Tongue (tissue), 2 donors: ENCODE measurements around the gene STX8. TPM values are rescaled to one million over a fixed set of nuclear protein-coding genes. Genes with fewer than 3 reads are reported as not detected.
"Not testable (repeated sequence)": the region's sequence is repeated elsewhere in the genome, so short reads cannot be mapped to it uniquely, and the experiment has no call there.

ENCODE experiments used
- DNase-seq: peaks from one replicate; pipeline ENCODE4 v3.0.0-alpha.2; 2015
- total RNA-seq: library from RNA; depleted of rRNA; stranded (reverse); fragments of >200 nt; gene quantifications from one replicate; pipeline ENCODE4 v1.2.3, GENCODE V29; 2014

The STX8 gene
- total RNA-seq, 1 donor from 2014 or later = 75.2 TPM

DNA sequence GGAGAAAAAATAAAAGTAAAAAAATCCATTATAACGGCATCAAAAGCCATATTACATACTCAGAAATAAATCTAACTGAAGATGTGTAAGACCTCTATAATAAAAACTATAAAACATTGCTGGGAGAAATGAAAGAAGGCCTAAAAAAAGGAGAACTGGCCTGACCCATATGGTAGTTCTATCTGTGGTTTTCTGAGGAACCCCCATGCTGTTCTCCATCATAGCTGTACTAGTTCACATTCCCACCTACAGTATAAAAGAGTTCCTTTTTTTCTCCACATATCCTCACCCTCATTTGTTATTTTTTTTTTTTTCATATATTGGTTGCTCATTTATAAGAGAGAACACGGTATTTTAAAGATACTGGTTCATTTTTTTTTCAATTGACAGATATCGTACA, 191.8 kb downstream of the STX8 start:
- no peak for DNase-seq

DNA sequence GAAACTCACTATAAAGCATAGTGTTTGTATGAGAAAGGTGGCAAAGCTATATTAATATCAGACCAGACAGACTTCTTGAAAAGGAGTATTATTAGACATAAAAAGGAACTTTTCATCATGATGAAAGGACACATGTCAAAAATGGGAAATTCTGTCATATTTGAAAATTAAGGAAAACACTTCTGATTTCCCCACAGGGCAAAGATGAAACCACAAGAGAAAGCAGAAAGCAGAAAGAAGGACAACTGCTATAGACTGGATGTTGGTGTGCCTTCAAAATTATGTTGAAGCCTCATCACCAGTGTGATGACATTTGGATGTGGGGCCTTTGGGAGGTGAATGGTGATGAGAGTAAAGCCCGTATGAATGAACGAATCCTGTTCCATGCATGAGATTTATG, 193.0 kb downstream of the STX8 start:
- no peak for DNase-seq

DNA sequence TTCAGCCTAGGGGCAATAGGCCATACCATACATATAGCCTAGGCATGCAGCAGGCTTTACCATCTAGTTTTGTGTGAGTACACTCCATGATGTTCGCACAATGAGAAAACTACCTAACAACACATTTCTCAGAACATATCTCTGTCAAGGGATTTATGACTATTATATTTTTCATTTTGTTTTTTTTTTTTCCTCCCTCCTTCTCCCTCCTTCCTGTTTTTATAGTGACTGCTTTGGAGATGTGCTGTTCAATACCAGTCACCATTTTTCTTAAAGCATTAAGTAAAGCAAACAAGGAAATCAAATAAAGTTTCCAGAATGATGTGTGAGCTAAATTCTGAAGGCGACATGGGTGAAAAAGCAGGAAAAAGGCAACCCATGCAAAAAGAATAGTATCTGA, 194.6 kb downstream of the STX8 start:
- no peak for DNase-seq

DNA sequence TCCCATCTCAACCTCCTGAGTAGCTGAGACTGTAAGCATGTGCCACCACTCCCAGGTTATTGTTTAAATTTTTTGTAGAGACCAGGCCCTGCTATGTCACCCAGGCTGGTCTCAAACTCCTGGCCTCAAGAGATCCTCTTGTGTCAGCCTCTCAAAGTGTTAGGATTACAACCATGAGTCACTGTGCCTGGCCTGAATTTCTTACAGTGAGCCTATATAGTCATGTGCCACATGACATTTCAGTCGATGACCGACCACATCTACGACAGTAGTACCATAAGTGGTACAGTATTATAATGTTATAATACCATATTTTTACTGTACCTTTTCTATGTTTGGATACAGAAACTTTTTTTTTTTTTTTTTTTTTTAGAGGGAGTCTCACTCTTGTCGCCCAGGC, 195.3 kb downstream of the STX8 start:
- DNase-seq = no peak

DNA sequence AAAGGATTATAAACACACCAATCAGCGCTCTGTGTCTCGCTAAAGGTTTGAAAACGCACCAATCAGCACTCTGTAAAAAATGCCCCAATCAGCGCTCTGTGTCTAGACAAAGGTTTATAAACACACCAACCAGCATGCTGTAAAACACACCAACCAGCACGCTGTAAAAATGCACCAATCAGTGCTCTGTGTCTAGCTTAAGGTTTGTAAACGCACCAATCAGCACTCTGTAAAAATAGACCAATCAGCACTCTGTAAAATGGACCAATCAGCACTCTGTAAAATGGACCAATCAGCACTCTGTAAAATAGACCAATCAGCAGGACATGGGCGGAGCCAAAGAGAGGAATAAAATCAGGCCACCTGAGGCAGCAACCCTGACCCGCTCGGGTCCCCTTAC, 199.4 kb downstream of the STX8 start:
- not testable (repeated sequence) for DNase-seq

DNA sequence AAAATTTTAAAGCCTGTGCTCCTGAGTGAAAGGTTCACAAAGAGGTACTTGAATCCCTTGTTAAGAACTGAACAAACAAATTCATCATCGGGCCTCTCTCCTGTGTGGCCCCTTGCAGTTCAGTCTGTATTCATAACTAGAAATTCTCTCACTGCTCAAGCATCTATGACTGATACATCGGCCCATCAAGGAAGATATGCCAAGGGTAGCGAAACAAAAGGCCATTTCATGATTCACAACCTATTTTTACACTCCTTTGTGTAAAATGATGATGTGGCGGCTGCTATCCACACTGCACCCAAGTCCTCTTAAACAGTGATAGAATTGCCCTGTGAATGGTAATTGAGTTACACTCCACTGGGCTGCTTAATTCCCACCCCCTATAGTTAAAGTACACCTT, 204.6 kb downstream of the STX8 start:
- DNase-seq = peak; percentile 48

DNA sequence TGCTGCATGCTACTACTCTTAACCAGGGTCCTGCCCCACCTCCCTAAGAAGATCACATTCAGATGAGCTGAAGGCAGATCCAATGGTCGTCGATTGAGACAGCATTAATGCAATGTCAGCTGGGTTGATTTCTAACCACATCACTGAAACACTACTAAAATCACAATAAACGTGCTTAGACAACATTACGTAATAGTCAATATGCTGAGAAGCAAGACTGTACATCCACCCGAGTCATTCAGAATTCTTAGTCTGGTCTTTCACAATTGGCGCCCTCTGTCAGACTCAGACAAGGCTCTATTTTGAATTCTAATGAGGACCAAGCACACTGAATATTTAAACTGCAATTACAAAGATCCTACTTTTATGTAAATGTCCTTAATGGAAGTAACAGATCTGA, 205.2 kb downstream of the STX8 start:
- DNase-seq = peak; percentile 28

DNA sequence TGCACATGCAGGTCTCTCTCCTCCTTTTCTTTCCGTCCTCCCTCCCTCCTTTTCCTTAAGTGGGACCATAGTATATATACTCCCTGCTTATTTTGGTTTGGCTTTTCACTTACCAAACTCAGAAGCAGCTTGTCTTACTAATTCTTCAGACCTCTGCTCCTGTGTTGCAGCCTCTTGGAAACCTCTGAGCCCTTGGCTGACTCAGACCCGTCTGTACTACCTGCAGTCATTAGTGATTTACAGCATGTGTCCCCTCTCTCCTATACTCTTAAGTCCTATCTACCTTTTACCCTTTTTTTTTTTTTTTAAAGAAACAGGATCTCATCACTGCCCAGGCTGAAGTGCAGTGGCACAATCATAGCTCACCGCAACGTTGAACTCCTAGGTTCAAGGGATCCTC, 207.0 kb downstream of the STX8 start:
- no peak for DNase-seq

DNA sequence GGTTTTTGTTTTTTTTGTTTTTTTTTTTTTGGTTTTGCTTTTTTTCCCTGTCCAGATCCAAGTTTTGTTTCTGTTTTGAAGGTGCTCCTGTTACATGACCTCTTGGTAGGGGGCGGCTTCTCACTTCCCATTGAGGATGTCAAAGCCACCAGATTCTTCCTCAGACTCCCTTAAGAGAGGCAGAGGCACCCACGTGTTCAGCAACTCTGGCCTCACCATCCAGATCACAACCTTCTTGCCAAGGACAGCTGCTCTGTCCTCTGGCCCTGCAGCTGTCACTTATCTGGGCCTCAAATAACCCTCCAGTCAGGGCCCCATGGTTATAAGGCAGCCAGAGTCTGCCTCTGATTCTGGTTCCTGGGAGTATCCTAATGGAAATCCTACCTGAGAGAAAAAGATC, 208.5 kb downstream of the STX8 start:
- DNase-seq = peak; percentile 66

DNA sequence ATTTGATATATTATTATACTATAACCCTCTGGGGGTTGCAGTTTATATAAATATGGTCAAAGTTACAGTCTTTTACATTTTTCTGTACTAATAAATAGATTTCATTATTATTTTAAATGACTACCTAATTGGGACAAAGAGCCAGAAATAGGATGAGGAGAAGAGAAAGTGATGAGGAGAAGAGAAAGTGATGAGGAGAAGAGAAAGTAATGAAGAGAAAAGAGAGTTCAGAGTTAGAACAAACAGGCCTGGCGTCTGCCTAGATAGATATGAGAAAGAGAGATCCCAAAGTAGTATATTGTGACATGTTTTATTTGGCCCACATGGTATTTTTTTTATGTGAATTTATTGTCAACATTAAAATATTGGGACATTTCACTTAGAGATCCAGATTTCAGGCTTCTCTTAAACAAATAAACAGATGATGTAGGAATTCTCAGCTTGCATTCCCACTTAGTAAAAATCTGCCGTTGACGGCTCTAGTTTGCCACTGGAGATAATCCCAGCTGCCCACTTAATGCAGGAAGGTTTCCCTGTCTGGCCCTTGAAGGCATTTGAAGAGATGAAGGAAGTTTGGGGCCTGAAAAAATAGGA, 210.7 kb downstream of the STX8 start:
- no peak for DNase-seq

DNA sequence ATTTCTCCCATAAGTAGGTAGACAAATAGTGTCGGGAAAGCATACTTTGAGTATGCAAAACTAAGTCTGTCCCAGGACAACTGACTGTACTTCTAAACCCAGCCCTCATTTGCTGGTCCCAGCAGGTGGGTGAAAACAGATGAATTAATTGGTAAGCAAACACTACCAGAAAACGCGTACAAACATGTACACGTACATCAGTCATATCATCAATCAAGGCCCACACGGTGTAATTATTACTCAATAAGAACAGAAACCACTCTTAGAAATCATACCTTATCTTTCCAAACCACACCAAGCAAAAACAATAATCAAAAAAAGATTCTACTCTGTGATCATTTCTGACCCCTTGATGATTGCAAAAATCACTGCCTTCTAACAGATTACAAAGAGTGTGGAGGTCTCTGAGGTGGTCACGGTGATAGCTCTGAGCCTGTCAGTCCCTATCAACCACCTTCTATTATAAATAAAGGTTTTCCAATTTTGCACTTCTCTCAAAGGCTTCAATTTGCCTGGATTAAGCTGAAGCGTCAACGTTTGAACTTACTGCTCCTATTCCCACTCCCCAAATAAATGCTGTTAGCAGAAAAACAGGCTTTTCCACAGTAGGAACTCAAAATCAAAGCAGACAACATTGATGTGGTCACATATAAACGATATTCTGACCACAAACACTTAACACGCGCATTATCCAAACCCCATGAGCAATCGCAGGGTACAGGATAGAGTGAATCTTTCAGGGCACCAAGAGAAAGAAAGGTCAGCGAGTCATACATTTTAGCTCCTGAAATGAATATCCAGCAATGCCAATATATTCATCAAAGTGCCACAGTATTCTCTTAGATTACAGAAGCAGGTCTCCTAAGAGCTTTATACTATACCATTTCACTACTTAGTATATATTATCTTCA, 211.9 kb downstream of the STX8 start:
- DNase-seq = no peak

DNA sequence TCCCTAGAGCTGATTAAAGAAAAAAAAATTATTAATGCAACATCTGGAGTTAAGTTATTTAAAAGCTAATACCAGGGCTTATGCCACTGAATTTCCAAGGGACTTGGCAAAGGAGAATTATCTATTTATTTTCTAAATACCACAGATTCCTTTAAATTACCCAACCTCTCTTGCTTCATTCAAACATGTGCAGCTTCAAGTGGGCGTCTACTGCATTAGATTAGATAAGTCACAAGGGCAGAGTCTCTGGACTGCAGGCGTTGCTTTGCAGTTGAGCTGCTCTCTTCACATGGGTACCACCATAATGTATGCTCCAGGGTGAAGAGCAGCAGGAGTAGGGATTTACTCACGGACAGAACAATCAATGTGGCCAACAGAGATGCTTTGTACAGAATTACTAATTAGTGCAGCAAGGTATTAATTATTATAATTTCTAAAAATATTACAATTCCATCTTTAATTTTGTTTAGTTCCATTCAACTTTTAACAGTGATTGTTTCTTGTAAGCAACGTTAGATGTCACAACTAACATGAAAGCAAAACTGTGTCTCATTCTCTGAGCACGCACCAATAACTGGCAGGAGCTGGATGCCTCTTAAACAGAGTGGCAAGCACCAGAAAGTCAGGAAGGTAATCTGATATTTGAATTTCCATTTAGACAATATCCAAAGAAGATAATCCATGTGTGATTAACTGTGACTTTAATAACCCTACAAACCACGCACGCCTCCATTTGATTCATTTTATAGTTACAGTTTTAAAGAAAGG, 214.2 kb downstream of the STX8 start:
- DNase-seq = no peak

DNA sequence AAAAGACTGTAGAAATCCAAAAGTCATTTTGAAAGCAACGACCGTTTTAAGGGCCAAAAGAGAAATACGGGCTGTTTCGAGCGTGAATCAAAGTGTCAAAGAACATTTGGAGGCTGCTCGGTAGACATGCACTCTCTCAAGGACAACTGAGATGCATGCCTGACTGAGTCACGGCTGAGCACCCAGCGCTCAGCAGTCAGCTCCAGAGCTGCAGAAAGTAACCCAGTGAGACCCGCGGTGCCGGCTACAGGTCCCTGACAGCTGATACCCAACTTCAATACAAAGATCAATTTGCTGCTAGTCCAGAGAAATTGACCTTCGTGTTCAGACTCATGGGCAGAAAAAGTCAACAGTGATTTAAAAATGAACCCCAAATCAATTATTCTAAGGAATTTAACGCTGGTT, 214.9 kb downstream of the STX8 start:
- no peak for DNase-seq

DNA sequence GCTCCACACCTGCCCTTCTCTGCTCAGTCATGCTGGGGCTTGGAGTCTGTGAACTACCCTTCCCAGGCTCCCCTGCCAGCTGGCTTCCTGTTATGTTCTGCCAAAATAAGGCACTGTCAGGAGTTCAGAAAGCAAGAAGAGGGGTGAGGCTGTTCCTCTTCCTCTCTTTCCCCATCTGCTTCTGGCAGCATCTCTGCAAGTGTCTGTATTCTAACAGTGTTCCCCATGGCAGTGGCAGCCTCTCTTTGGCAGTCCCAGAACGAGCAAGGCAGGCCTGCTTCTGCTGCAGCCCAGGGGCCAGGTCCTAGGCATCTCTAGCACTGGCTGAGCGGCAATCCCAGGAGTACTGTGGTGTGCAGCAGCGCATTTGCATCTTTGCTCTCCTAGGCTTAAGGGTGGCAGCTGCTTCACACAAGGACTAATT, 219.1 kb downstream of the STX8 start:
- no peak for DNase-seq

DNA sequence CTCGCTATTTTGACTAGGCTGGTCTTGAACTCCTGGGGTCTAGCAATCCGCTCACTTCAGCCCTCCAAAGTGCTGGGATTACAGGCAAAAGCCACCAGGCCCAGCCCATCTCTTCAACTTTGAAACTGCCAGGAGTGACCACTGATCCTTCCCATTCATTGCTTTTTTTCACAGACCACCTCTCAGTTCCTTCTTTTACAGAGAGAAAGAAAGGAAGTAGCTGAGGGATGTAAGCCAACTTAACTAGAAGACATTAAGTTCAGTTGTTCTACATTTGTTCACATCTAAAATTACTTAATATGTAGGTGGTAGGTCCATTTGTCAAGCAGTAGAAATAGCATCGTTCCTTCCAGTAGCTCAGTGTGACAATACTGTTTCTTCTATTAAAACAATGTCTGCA, 219.8 kb downstream of the STX8 start:
- DNase-seq = no peak

DNA sequence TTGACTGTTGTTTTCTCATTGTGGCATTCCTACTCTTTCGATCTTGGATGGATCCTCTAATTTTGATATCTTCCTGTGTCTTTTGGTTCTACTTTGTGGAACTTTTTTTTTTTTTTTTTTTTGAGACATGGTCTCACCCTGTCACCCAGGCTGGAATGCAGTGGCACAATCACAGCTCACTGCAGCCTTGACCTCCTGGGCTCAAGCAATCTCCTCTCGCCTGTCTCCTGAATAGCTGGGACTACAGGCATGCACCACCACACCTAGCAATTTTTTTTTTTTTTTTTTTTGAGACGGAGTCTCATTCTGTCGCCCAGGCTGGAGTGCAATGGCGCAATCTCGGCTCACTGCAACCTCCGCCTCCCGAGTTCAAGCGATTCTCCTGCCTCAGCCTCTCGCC, 220.4 kb downstream of the STX8 start:
- DNase-seq = not testable (repeated sequence)

DNA sequence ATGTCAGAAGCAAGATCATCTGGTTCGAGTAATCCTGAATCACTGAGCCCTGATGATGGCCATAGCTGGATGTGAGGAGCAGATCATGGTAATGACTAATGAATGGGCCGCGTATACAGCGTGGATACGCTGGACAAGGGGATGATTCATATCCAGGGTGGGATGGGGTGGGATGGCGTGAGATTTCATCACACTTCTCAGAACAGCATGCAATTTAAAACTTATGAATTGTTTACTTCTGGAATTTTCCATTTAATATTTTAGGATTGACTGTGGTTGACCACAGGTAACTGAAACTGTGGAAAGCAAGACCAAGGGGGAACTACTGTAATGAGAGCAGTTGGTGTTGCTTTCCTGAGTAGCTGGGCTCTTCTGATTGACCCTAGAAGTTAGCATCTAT, 225.5 kb downstream of the STX8 start:
- DNase-seq = no peak

DNA sequence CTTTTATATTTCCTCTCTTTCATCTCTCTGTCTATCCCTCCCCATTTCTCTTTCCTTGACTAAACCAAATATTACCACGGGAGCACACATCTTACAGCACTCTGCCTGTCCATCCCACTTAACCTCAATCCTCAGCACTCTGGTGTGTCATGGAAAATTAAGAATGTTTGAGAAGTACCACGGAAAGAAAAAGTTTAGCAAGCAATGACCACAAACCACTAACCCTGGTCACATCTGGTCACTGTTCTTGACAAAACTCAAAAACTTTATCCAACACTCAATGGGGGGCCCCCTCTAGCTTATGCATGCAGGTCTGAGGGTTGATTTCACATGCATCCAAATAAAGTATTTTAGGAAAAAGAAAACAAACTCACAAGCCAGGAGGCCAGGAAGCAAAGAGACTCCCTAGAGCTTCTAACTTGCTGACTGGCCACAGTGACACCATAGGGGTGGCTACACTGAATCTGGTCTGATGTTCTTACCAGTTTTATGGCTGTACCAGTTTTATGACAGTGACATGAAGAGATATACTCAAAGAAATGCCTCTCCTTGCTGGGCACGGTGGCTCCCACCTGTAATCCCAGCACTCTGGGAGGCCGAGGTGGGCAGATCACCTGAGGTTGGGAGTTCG, 229.2 kb downstream of the STX8 start:
- no peak for DNase-seq

DNA sequence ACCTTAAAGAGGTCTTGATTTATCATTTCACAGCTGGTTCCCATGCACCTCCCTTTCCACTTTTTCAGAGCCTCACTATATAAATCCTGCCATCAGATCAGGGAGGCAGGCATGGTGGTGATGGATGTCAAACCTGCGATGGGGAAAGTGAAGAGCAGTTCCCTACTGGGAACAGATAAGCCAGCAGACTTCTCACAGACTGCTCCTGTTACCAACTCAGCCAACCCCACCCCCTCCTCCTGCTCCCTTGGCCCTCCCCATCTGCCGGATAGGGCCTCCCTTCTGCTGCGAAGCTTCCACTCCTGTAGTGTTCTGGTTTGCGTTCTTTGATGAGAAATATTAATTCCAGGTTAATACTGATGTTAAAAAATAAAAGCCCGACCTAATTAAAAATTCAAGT, 232.1 kb downstream of the STX8 start:
- peak; percentile 56 for DNase-seq

DNA sequence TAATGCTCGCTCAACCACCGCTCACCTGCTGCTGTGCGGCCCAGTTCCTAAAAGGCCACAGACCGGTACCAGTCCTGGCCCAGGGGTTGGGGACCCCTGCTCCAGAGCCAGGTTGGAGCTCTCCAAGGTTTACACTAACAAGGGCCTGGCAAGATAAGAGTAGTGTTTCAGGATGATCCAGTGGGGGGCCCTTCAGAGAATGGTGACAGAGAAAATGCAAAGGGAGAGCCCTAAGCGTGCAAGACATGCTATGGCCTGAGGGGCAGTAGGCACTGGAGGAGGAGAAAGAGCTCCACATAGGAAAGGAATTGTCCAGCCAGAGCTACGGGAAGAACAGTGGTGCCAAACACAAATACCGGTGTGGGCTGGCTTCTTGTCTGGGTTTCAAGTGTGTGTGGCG, 233.4 kb downstream of the STX8 start:
- no peak for DNase-seq

DNA sequence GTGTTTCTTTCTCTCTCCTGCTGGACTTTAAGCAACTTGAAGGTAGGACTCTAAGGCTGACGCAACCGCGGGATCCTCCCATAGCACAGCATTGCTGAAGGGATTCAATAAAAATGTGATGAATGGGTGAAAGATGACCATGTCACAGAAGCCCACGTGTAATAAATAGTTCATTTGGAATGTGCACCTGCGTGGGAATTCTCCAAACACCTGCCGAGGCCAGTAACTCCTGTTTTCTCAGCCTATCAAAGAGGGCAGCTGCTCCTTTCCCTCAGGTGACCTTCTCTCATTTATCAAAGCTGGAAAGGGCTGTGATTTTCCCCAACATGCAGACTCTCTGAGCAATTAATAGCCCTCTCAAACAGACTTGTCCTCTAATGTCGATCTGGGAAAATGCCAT, 235.7 kb downstream of the STX8 start:
- no peak for DNase-seq

DNA sequence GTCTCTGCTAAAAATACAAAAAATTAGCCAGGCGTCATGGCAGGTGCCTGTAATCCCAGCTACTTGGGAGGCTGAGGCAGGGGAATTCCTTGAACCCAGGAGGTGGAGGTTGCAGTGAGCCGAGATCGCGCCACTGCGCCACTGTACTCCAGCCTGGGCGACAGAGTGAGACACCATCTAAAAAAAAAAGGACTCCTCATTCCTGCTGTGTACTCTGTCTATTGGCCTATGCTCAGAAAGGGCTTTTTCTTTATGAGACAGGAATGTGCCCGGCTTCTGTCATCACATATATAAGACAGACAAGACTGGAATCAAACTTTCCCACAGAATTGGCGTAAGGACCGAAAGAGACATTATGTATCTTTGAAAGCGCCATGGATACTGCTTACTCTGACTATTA, 236.1 kb downstream of the STX8 start:
- not testable (repeated sequence) for DNase-seq

DNA sequence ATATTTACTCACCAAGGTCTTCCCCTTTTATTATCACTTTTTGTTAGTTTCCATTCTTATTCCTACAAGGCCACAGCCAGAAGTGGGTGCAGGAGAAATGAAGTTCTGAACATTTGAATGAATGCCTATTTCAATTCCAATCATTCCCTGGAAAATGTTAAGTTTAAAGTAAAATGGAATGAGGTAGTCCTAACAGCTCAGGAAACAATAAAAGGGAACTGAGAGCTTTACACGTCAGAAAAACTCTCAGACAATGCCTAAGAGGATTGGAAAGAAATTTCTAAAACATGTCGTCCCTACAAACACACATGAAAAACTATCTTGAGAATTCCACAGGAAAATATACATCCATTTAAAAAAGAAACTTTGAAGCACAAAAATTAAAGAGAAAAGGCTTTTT, 238.8 kb downstream of the STX8 start:
- no peak for DNase-seq
